ENCODE data around the gene NFRKB. TPM values are rescaled to one million over a fixed set of nuclear protein-coding genes. Genes with fewer than 3 reads are reported as not detected.

The NFRKB gene
- total RNA-seq, 4 donors from 2014 or later, result 28.7 to 79.2 (median 37.0) TPM

GRCh38 chr11:129929721-129930120, 34.3 kb upstream of the NFRKB start:
- TF ChIP-seq CTCF (IDR thresholded peaks at IDR 0.05) (no peak), POLR2A (IDR thresholded peaks at IDR 0.05) (no peak), EP300 (IDR thresholded peaks at IDR 0.05; ENCODE audit: low read depth) (no peak), POLR2AphosphoS5 (IDR thresholded peaks at IDR 0.05) (no peak)
- no peaks in the 10 kb centered on the region for H3K9me3 ChIP-seq
- H3K36me3 ChIP-seq, result peaks cover 0 to 11% (median 0%) of the 10 kb centered on the region in 4 donors
- 85 to 91% methylated on average over 2 of the region's 2 CpGs for WGBS, 2 donors (ENCODE audit: low coverage in 1 of 2)
- no peak overlapping the region for H3K27ac ChIP-seq
- no peak for DNase-seq
- intact Hi-C loops (cut with DNase I; ENCODE audit: low total_unique reads) (no loop called here), in situ Hi-C loops (cut with MboI; ENCODE audit: low pct_ligation_motif_present in 1 of 4, low pct_unique_long_range_greater_than_20kb in 1 of 4, low sequenced_read_pairs in 3 of 4) (loop anchor here in 2 of 4 donors (10.0 kb wide), 1 partner anchor 205 kb away; no protein-coding TSS in a partner anchor)
- no peak overlapping the region for H3K4me3 ChIP-seq
- H3K27me3 ChIP-seq, result no peaks in the 10 kb centered on the region
- no peaks in the 10 kb centered on the region for H3K4me1 ChIP-seq

GRCh38 chr11:129928923-129929692, 33.7 kb upstream of the NFRKB start:
- no peaks in the 10 kb centered on the region for H3K27me3 ChIP-seq
- intact Hi-C loops (cut with DNase I; ENCODE audit: low total_unique reads), result no loop called here
- no peak for DNase-seq
- in situ Hi-C loops (cut with MboI; ENCODE audit: low pct_ligation_motif_present in 1 of 4, low pct_unique_long_range_greater_than_20kb in 1 of 4, low sequenced_read_pairs in 3 of 4), result loop anchor here in 2 of 4 donors (10.0 kb wide), 1 partner anchor 206 kb away; no protein-coding TSS in a partner anchor
- no peak overlapping the region for H3K4me3 ChIP-seq
- peaks cover 0 to 11% (median 0%) of the 10 kb centered on the region in 4 donors for H3K36me3 ChIP-seq
- no peaks in the 10 kb centered on the region for H3K4me1 ChIP-seq
- H3K9me3 ChIP-seq, result no peaks in the 10 kb centered on the region
- TF ChIP-seq POLR2A (IDR thresholded peaks at IDR 0.05) (no peak), POLR2AphosphoS5 (IDR thresholded peaks at IDR 0.05) (no peak), CTCF (IDR thresholded peaks at IDR 0.05) (no peak), EP300 (IDR thresholded peaks at IDR 0.05; ENCODE audit: low read depth) (no peak)
- H3K27ac ChIP-seq, result no peak overlapping the region
- 88 to 100% methylated on average over 3 of the region's 3 CpGs for WGBS, 2 donors (ENCODE audit: low coverage in 1 of 2)

GRCh38 chr11:129922674-129923073, 27.3 kb upstream of the NFRKB start:
- no peak overlapping the region for H3K27ac ChIP-seq
- no peaks in the 10 kb centered on the region for H3K9me3 ChIP-seq
- DNase-seq, result no peak
- WGBS, 2 donors (ENCODE audit: low coverage in 1 of 2), result 94 to 97% methylated on average over 5 of the region's 5 CpGs
- H3K4me1 ChIP-seq, result peaks cover 0 to 5% (median 0%) of the 10 kb centered on the region in 4 donors
- H3K36me3 ChIP-seq, result peaks cover 0 to 1% (median 0%) of the 10 kb centered on the region in 4 donors
- in situ Hi-C loops (cut with MboI; ENCODE audit: low pct_ligation_motif_present in 1 of 4, low pct_unique_long_range_greater_than_20kb in 1 of 4, low sequenced_read_pairs in 3 of 4) (loop anchor here (5.0 to 10.0 kb wide), 2 partner anchors 210 to 212 kb away; no protein-coding TSS in a partner anchor), intact Hi-C loops (cut with DNase I; ENCODE audit: low total_unique reads) (no loop called here)
- no peak overlapping the region for H3K4me3 ChIP-seq
- no peak for TF ChIP-seq POLR2AphosphoS5 (IDR thresholded peaks at IDR 0.05)
- TF ChIP-seq CTCF (IDR thresholded peaks at IDR 0.05), result no peak
- TF ChIP-seq EP300 (IDR thresholded peaks at IDR 0.05; ENCODE audit: low read depth), result no peak
- TF ChIP-seq POLR2A (IDR thresholded peaks at IDR 0.05), result no peak
- H3K27me3 ChIP-seq, result no peaks in the 10 kb centered on the region

- DNase-seq, result no peak
- WGBS, 2 donors (ENCODE audit: low coverage in 1 of 2), result 91 to 97% methylated on average over 12 to 22 of the region's 22 CpGs
- no peaks in the 10 kb centered on the region for H3K9me3 ChIP-seq
- intact Hi-C loops (cut with DNase I; ENCODE audit: low total_unique reads) (no loop called here), in situ Hi-C loops (cut with MboI; ENCODE audit: low pct_ligation_motif_present in 1 of 4, low pct_unique_long_range_greater_than_20kb in 1 of 4, low sequenced_read_pairs in 3 of 4) (no loop called here)
- no peaks in the 10 kb centered on the region for H3K27me3 ChIP-seq
- peaks cover 0 to under 1% (median 0%) of the 10 kb centered on the region in 4 donors for H3K4me1 ChIP-seq
- peaks cover 0 to 28% (median 11%) of the 10 kb centered on the region in 4 donors for H3K36me3 ChIP-seq
- no peak overlapping the region for H3K27ac ChIP-seq
- TF ChIP-seq POLR2AphosphoS5 (IDR thresholded peaks at IDR 0.05) (no peak), POLR2A (IDR thresholded peaks at IDR 0.05) (no peak), CTCF (IDR thresholded peaks at IDR 0.05) (no peak), EP300 (IDR thresholded peaks at IDR 0.05; ENCODE audit: low read depth) (no peak)
- no peak overlapping the region for H3K4me3 ChIP-seq
These were observed 23.0 kb upstream of the NFRKB start for GRCh38 chr11:129918361-129918760.

Measured in transverse colon (tissue), 4 donors.